HG03439 (cell line): ENCODE results near the gene PUDP.
"Not testable (repeated sequence)": the region's sequence is repeated elsewhere in the genome, so short reads cannot be mapped to it uniquely, and the experiment has no call there.

Experiments used
- ATAC-seq: cut with Tn5 transposase; IDR thresholded peaks from one replicate; pipeline ENCODE4 v1.9.1; 2021; ENCODE audit warnings: mild to moderate bottlenecking, moderate library complexity; ENCODE audit not compliant: unreplicated experiment

Gene PUDP

DNA sequence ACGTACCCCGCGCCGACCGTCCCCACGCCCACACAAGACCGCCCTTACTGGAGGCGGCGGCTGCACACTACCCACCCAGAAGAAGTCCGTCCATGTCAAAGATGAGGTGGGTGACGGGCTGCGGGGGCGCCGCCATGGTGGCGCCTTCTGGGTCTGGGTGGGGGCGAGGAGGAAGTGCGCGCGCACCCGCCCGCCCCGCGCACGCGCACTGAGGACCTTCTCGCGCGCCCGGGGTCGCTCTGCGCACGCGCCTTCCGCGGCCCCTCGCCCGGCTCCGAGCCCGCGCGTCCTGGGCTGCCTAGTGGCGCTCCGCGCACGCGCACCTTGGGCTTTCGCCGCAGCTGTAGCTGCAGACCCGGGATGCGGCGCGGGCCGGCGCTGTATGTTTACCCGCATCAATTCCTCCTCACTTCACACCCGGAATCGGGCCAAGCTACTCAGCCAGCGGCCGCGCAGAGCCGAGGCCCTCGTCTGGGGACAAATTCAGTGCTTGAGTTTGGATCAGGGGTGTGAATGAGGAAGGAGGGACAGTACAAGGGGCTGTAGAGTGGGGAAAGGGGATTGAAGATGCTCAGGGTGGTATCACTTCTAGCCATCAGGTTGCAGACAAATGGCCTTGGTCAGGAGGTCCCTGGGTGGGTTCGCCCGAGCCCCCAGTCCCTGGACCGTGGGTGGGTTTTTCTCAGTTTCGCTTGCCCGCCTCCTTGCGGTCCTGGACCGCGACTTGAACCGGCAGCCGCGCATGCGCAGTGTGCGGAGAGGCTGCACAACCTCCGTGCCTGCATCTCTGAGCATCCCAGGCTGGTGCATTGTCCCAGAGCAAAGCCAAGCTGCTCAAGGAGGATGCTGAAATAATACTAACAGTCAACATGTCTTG lies at the start of gene PUDP:
PUDP (minus strand) TSS at position 176 of the 877 bp plus-strand sequence; CDS start at position 136, 40 bp downstream.
- ATAC-seq = peak; percentile 79

DNA sequence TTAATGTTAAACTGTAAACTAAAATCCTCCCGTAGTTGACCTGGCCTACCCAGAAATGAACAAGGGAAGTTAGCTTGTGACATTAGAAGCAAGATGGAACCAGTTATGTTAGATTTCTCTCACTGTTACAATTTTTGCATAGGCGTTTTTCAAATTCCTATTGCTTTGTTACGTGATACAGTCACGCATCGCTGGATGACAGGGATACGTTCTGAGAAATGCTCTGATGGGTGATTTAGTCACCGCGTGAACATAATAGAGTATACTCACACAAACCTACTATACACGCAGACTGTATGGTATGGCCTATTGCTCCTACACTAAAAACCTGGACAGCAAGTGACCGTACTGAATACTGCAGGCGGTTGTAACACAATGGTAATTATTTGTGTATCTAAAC lies 46.7 kb upstream of the PUDP start:
- no peak for ATAC-seq

DNA sequence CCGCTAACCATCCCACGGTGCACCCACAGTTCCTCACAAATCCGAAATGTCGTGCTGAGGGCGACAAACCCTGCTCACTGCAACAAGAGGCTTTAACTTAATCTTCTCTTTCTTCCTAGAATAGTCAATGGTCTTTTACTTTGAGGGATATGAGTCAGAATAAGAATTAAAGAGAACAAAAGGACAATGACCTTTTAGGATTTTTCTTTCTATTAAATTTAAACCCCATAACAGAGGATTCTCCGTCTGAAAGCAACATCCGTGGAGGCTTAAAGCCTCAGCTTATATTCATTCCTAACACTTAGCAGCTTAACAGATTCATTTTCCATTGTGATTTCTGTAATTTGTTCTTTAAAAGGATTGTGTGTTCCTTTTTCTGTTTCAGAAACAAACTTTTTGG lies 44.9 kb upstream of the PUDP start:
- no peak for ATAC-seq

DNA sequence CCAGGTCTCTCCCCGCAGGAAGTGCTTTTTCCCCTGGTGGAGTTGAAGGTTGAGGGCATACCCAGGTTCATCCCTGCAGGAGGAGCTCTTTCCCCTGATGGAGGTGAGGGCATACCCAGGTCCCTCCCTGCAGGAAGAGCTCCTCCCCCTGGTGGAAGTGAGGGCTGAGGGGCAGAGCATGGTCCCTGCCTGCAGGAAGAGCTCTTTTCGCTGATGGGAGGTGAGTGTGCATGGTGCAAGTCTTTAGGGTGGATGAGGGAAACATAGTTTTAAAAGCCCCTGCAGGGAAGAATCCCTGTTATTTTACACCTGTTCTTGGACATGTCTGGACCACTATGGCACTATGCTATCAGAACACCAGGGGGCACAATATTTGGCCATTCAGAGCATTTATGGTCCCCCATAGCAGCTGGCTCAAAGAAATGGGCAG lies 43.7 kb upstream of the PUDP start:
- ATAC-seq = no peak

- no peak for ATAC-seq
These were observed 42.2 kb upstream of the PUDP start for GRCh38 chrX:7190157-7190556.

DNA sequence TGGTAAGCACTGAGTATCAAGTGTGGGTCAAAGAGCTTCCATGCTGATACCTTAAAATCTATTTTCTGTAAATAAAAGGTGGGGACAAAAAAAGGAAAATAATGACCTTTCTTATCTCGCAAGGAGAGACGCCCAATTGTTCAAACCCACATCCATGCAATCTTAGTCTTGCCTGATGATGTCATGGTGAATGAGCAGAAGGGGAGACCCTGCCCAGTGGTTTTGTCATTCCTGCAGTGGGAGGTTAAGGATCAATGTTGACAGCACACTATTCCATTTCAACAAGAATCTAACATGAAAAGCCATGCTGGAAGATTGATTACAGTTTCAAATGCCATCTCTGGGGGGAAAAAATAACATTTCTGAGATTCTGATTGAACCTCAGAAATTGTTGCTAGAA lies 40.7 kb upstream of the PUDP start:
- ATAC-seq = no peak

DNA sequence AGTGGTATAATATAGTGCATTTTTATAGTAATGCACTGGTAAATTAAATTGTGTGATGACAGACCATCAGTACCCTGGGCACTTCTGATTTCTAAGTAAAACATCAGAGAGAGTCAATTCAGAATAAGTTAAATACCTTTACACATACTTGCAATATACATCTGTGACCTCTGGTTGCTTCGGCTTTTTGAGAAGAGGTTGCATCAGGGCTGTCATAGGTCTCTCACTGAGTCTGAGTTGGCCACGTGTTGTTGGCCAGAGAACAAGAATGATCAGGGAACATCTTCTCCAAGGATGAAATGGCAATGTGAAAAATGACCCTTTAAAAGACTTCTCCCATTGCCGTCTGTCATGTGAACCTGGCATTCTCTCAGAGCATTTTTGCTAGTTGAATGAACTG lies 36.9 kb upstream of the PUDP start:
- no peak for ATAC-seq

- no peak for ATAC-seq
These were observed 31.5 kb upstream of the PUDP start for GRCh38 chrX:7179446-7179845.

- not testable (repeated sequence) for ATAC-seq
These were observed 30.9 kb upstream of the PUDP start for GRCh38 chrX:7178859-7179258.

- no peak for ATAC-seq
These were observed 22.9 kb upstream of the PUDP start for GRCh38 chrX:7170898-7171297.

DNA sequence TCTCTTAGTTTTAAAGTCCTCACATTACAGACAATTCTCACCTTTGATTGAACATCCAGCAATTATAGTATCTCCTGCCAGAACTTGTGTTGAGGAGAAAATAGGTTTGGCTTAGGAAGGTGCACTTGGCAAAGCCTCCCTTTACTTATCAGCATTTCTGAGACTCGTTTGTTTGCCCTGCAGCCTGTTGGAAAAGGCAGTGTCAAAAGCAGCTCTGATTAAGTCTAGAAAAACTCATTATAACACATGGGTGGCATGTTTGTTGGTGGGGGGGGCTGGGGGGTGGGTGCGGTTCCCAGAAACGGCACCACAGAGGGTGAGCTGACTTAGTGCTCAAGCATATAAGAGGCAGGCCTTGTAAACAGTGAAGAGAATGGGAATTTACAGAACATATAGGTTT lies 21.7 kb upstream of the PUDP start:
- no peak for ATAC-seq

DNA sequence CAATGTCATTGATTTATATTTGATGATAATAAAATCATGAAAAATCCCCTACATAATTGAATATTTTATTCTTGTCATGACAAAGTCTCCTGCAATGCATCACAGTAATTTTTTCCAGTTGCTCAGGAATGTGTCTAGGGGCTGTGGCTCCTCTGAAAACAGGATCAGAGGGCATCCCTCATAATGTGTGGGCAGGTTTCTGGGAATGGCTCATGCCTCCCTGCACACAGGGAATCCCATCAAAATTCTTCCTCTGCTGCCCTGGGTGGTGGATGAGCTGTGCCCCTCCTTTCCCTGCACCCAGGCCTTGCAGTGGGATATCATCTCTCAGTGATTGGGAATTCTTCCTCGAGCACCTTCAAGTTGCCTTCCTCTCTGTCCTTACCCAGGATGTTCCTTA lies 20.4 kb upstream of the PUDP start:
- ATAC-seq = no peak

GRCh38 chrX:7164174-7164573 lies 16.2 kb upstream of the PUDP start:
- no peak for ATAC-seq

GRCh38 chrX:7163146-7163677 lies 15.3 kb upstream of the PUDP start:
- ATAC-seq = no peak

DNA sequence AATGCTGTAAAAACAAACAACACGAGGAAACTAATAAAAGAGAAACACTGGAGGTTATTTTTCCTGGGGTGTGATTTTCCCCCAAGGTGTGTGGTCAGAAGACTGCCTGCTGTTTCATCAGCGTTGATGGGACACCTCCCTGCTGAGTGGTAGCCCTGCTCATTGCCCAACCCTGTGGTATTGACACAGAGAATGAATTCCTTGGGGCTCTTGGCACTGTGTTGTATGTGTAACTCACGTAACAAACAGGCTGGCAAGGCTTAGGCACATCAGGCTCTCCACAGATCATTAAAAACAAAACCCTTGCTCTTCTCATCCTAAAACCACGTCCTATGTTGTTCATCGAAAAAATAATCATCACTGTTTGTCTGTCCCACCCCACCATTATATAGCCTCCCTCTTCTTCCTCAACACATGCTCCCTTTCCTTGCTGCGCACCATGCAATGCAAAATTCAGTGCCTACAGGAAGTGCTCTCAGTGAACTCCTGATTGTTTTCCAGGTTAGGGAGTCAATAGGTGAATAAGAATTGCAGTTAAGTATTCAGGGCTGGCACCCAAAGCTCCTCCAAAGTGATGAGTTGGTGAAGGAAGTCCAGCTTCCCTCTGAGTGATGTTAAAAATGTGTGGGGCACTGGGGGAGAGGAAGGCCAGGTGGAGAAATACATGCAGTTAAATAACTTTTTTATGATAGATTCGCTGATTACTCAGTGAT lies 11.4 kb upstream of the PUDP start:
- no peak for ATAC-seq

DNA sequence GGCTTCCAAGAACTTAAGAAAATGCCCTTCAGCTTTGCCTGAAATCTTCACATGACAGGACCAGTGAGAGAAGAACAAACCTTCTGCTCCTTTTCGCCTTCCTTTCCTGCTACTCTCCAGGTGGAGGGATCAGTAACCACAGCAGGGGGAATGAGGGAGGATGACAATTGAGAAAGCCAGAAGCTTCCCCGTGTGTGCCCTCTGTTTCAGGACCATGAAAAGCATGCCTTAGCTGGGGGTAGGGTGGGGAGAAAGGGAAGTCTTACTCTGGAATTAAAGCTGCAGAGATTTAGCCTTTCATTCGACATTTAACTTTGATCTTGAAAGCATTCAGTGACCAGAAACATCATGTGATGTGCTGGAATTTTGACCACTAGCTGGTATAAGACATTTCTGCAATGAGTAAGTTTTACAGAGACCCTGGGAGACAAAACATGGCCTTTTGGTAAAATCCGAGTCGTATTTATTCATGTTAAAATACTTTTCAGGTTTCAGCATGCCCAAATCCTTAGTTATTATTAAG lies 10.6 kb upstream of the PUDP start:
- no peak for ATAC-seq

- ATAC-seq = no peak
These were observed 8.9 kb upstream of the PUDP start for GRCh38 chrX:7156879-7157278.

DNA sequence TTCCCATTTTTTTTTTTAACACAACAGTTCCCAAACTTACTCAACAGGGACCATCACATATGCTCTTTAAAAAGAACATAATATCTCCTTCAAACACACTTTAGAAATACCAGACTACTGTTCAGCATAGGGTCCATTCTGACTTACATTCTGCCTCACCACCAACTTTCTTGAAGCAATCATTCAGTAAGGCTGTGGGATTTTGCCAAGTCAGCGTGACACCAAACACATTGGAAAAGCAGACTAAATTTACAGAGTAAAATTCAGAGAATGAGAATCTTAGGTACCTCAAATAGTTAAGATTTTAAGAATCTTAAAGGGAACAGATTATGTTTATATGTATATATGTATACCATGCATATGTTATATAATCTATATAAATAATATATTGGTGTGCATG lies 7.2 kb upstream of the PUDP start:
- ATAC-seq = no peak

GRCh38 chrX:7154041-7154597 lies 6.2 kb upstream of the PUDP start:
- no peak for ATAC-seq

DNA sequence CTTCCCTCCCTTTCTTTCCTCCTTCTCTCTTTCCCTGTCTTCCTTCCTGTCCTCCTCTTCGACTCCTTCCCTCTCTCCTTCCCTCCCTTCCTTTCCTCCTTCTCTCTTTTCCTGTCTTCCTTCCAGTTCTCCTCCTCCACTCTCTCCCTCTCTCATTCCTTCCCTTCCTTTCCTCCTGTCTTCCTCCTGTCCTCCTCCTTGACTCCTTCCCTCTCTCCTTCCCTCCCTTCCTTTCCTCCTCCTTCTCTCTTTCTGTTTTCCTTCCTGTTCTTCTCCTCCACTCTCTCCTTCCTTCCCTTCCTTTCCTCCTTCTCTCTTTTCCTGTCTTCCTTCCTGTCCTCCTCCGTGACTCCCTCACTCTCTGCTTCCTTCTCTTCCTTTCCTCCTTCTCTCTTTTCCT lies 5.3 kb upstream of the PUDP start:
- ATAC-seq = no peak

GRCh38 chrX:7149411-7149810 lies 1.5 kb upstream of the PUDP start:
- no peak for ATAC-seq
